Erythroblast (primary cell): ENCODE results near the gene NEGR1.

Experiments used
- GATA1 ChIP-seq: IDR thresholded peaks from 2 replicates; pipeline ENCODE4 v1.6.1; 2011; ENCODE audit warnings: low read depth, mild to moderate bottlenecking, control low read depth, low read length, moderate library complexity
- POLR2A ChIP-seq: IDR thresholded peaks from 2 replicates; pipeline ENCODE4 v1.6.1; 2011; ENCODE audit warnings: mild to moderate bottlenecking, low read length

DNA sequence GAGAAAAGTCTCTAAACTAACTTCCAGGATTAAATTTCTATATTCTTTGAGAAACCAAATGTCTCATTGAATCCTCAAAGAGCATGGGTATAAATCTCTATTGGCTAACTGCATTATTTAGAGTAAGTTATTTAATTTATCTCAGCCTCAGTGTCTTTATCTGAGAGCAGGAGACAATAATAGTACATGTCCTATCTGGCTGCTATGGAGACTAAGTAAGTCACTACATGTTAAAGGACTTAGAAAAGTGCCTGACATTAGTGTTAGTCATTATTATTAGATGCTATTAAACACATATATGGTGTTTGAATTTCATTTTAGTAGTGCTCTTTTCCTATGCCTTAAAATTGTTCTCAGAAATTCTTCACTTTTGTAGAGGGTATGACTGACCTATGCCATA lies 505.2 kb downstream of the NEGR1 start:
- no peak for TF ChIP-seq POLR2A
- TF ChIP-seq GATA1: no peak
